ENCODE measurements around the gene EPB41L4A.
"Not testable (repeated sequence)": the region's sequence is repeated elsewhere in the genome, so short reads cannot be mapped to it uniquely, and the experiment has no call there.

Gene EPB41L4A

DNA sequence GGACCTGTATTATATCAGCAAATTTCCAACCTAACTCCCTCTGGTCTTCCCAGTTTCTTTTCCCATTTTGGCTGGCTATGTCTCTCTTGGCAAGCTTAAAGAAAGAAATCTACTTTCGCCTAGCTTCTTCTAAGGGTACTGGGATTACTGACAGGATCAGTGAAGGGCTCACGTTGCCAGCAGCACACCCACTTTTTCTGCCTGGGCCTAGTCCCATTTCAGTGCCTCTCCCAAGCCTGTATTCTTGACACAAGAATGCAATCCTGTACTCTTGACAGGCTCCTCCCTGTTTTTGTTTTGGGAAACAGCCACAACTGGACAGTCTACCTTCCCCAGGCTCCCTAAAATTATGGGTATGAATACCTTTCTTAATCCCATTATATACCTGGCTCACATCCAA, 170.5 kb downstream of the EPB41L4A start:
- DNase-seq = no peak

DNA sequence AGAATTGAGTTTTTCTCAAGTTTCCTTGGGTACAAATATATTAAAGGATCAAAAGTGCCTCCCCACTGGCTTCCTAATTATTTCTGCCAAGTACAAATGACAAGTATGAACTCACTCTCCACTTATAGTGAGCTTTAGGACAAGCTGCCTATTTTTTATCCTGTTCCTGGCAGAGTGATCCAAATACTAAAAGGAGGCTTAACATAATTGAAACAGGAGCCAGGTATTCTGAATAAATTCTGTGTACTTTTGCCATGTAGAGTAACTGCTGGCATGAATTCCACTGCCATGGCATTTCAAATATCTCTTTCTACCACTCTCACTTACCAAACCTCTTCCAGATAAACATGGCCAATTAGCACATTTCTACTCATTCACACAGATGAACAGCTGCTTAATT, 171.1 kb downstream of the EPB41L4A start:
- no peak for DNase-seq

DNA sequence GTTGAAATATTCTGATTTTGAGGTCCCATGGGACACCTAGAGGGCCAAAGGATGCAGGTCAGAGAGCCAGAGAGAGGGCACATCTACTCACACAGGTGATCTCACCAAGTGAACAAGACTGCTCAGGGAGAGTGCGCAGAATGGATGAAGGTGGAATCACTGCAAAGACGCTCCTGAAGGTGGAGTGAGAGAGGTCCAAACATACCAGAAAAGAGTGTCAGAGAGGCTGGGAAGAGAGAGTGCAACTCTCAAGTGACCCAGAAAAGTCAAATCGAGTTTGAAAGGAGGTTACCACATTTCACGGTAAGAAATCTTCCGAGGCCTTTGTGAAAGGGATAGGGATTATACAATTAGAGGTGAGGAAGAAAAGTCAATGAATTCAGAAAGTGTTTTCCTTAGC, 173.4 kb downstream of the EPB41L4A start:
- no peak for DNase-seq

DNA sequence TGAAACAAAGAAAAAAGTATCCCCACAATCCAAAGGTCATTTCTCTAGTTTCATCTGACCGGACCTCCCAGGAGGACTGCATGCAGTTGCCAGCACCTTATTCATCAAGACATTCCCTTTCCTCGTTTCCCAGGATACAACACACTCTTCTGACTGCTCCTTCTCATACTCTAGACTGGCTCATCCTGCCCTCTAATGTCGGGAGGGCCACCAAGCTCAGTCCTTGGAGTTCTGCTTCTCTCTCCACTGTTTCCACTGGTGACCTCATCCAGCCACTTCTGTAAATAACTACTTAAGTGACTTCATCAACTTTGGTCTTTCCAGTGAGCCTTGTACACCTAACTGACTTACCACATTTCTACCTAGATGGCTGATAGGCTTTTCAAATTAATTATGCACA, 179.1 kb downstream of the EPB41L4A start:
- DNase-seq = no peak

DNA sequence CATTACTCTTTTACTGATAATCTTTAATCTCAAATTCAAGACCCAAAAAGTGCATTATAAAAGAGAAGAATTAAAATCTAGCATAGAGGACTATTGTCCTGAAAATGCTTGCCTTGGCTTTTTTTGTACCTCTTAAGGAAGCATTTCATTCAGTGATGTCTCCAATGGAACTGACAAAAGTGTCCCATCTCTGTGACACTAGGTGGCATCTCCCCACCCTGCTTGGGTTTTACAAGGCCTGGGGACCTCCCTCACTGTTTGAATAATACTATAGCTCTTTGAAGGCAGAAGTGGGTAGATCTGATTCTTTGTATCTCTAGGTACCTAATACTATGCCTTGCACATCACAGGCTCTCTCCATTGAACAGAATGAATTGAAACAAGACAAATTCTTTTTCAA, 180.6 kb downstream of the EPB41L4A start:
- no peak for DNase-seq

DNA sequence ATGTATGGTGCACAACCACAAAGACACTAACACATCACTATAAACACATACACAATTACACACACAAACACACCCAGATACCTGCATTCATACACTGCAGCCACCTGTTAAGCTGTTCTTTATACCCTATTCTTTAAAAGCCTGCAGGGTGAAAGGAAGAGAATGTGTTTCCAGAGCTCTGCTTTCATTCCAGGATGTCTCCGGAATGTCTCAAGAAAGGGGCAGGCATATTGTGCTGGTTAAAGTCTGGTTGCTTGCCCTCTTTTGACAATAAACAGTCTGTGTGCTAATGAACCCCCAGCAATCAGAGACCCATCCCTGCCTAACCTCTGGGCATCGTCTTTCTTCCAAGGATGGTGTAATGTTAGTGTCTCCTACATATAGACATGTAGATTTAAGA, 181.6 kb downstream of the EPB41L4A start:
- no peak for DNase-seq

DNA sequence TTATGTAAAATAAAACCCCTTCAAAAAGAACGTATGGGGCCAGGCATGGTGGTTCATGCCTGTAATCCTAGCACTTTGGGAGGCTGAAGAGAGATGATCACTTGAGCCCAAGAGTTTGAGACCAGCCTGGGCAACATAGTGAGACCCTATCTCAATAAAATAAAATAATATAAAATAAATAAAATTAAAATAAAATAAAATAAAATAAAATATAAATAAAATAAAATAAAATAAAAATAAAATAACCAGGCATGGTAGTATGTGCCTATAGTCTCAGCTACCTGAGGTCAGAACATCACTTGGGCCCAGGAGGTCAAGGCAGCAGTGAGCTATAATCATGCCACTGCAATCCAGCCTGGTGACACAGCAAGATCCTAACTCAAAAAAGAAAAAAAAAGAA, 185.1 kb downstream of the EPB41L4A start:
- no peak for DNase-seq

DNA sequence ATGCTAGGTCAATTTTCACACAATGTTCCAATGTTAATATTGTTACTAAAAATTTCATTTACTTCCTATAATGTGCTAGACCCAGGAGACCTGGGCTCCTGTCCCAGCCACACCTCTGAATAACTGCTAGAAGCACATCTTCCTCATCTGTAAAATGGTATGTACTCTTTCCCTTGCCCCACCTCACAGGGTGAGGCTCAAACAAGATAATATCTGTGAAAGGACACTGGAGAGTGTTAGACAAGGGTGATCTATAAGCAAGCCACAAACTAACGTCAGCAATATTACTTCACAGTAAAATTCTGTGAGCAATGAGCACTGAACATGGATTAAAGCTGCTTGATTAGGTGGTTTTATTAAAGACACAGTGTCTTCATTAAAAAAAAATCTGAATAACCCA, 186.4 kb downstream of the EPB41L4A start:
- DNase-seq = no peak

DNA sequence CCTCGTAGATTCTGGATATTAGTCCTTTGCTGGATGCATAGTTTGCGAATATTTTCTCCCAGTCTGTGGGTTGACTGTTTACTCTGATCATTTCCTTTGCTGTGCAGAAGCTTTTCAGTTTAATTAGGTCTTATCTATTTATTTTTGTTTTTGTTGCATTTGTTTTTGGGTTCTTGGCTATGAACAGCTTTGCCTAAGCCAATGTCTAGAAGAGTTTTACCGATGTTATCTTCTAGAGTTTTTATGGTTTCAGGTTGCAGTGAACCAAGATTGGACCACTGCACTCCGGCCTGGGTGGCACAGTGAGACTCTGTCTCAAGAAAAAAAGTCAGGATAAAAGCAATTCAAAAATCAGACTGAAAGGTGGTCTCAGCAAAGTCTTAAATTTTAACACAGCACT, 188.5 kb downstream of the EPB41L4A start:
- DNase-seq = no peak

DNA sequence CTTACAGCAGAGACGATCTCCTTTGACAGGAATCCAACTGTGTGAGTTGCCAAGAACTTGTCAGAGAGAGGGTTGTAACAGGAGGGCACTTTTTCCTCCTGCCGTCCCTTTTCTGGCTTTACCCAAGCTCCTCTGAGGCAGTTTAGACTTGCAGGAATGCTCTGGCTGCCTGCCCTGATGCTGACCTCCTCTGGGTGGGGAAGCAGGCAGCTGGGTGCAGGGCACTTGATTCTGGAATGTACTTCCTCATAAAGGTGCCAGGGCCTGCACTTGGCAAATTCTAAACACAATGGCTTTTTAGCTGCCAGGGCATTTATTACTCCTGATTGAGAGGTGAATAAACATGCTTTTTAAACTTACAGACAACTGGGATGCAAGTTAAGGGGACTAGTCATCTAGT, 190.4 kb downstream of the EPB41L4A start:
- no peak for DNase-seq

DNA sequence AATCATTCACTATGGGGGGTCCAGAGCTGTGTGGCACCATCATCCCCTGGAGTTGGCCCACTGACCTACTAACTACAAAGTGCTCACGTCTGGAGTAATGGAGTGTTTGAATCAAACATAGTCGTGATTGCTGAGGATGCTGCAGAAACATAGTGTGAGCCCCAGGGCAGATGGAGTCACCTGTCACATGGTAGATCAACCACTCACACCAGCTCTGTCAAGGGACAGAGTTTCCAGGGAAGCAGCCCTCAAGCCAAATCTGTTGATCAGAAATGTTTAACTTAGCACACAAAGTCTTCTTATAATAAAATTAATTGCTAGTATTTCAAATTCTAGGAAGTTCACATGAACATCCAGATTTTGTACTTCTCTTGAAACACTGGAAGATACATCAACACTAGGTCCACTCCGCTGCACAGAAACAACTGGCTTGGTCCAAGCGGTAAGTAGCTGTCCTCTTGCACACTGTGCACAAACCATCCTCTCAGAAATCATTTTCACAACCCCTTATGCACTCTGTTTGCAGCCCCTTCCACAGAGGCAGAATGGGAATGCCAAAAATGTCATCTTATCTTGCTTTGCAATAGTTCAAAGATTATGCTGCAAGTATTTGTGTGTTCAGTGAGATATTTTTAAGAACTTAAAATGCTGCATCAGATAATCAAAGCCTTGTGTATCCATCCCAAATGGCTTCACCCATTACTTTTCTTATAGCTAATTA, 191.0 kb downstream of the EPB41L4A start:
- DNase-seq = no peak

DNA sequence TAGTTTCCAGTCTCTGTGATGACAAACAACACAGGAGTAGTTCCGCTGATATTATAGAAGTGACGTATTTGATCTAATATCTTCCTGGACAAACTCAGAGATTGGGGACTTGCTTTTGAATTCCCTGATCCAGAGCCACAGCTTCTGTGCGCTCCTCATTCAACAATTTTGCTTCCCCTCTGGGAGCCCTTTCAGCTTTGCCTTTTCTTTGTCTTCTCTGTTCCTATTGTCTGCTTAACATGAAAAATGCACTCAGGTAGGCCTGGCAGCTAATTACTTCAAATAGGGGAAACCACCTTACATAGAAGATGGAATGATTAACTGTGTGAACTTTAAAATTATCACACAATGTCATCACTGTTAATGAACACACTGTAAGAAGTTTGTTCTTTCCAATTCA, 192.9 kb downstream of the EPB41L4A start:
- DNase-seq = no peak

DNA sequence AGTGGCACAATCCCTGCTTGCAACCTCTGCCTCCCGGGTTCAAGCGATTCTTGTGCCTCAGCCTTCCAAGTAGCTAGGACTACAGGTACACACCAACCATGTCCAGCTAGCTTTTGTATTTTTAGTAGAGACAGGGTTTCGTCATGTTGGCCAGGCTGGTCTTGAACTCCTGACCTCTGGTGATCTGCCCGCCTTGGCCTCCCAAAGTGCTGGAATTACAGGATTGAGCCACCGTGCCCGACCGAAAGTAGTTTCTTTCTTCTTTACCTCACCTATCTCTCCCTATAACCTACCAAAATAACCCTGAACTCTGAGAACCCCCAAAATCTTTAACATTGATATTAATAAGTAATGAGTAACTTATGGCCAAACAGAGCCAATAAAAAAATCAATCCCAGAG, 196.1 kb downstream of the EPB41L4A start:
- DNase-seq = not testable (repeated sequence)

DNA sequence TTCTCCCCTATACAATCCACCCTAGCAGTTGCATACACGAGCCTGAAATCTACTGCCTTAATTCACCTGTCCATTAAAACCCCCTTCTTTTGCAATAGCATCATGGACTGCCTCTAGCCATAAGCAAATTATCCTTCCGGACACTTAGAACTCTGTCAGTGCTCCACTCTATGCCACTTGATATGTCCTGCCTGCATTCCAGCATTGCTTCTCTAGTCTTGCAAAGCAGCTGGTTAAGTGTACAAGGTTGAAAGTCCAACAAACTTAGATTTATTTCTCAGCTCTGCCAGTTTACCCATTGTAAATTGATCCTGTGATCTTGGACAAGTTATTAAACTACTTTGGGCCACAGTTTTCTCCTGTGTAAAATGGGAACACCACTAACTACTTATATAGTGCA, 197.9 kb downstream of the EPB41L4A start:
- DNase-seq = no peak

DNA sequence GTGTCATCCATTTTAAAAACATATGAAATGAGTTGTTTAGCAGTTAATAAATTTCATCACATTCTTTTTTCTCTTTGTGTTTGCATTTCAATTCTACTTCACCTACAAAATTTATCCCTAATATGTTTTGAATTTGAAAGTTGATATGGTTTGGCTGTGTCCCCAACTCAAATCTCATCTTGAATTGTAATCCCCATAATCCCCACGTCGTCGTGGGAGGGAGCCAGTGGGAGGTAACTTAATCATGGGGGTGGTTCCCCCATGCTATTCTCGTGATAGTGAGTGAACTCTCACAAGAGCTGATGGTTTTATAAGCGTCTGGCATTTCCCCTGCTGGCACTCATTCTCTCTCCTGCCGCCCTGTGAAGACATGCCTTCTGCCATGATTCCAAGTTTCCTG, 200.1 kb downstream of the EPB41L4A start:
- no peak for DNase-seq

DNA sequence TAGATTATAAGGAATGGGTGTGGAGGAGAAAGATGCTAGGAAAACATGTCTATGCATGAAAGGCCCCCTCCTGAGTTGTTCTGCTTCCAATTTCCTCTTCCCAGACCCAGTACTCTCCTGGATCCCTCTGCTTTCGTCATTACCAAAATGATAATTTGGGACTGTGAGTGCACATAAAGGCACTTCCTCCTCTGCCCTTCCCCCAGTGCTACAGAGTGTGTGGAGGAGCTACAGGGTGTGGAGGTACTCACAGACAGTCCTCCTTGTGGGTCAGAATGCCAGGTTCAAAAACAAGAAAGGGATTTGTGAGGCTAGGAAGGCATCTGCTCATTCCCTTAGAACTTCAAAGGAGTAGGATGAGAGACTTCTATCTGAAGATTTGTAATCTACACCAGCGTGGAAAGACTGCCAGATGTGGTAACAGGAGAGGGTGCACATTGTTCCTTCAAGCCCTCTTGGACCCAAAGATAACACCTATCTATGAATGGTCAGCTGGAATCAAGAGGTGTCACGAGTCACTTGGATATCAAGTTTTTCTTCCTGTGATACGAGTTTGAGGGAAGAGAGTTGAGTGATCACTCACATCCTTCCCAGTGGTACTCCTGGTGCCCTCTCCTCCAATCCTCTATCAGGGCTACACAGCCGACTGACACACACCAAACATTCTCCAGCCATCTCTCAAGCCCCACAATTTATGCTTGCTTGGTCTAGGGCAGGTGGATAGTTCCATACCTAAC, 201.1 kb downstream of the EPB41L4A start:
- DNase-seq = no peak

DNA sequence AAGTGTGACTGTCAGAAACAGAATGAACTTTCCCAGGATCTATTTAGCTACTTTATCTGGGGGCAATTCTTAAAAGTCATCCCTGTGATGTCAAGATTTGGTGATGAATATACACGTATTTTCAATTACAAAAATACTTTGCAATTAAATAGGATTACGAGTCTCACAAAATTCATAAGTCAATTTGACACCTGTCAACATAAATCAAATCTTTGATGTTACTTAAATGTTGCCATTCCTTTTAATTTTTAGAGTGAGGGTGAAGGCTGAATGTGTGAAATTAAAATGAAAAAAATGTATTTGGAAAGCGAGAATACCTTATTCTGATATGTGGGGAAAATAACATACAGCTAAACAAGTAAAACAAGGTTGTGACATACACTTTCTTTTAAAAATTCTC, 202.9 kb downstream of the EPB41L4A start:
- DNase-seq = no peak

DNA sequence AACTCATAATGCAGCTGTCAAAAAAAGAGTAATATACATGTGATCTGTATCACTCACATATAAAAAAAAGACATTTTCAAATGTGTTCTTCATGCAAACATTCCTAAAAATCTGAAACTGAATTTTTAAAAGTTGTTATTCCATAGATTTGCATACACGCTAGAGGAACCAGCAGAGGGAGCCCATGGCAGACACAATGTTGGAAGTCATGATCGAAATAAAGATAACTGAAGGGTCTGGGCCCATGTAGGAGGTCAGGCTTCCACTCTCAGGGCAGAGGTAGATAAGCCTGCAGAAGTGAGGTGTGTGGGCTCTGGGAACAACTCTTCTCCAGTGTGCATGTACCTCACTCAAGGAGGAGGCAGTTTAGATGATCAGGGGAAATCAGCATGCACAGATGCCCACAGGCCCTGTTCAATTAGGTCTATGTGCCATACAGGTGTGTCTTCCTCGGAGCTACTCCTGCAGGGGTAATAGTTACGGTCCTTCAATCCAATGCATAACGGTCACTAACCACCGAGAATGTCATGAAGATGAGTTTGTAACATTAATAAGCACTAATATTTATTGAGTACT, 208.6 kb downstream of the EPB41L4A start:
- no peak for DNase-seq

DNA sequence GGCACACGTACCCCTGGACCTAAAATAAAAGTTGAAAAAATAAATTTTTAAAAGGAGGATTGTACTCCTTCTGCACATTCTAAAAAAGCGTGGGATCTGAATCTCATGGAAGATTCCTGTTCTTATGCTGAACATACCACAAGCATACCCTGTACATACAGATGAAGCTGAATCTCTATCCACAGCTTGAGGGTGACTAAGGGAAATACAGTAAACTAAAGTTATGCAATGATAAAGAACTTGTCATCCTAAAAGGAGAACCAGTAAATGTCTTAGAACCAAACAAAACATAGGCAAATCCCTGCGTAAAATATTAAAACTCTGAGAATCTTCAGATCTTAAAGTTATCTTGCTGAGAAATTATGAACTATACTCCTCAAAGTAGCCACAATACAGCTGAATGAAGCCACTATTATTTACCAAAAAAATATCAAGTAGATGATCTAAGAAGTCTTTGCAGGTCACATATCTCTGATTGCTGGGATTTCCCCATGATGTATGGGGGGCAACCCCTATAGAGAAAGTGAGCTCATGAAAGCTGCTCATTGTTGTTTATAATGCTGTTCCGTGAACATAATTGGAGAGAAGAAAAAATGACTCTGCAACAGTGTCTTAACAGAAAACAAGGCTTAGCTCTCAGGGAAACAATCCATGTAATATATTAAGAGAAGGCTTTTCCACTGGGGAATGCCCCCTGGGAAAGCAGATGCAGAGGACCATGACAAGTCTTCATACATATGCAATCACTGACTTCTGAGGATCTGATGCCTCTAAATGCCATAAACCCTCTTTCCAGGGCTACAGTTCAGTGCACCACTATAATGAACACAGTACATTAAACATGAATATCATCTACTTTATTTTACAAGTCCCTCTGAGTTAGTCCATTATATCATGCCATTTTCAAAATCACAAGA, 210.1 kb downstream of the EPB41L4A start:
- DNase-seq = no peak

DNA sequence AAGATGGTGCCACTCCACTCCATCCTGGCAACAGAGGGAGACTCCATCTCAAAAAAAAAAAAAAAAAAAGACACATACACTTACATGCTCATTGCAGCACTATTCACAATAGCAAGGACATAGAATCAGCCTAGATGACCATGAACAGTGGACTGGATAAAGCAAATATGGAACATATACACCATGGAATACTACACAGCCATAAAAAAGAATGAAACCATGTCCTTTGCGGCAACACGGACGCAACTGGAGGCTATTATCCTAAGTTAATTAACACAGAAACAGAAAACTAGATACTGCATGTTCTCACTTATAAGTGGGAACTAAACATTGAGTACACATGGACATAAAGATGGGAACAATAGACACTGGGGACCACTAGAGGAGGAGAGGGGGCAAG, 210.9 kb downstream of the EPB41L4A start:
- not testable (repeated sequence) for DNase-seq

DNA sequence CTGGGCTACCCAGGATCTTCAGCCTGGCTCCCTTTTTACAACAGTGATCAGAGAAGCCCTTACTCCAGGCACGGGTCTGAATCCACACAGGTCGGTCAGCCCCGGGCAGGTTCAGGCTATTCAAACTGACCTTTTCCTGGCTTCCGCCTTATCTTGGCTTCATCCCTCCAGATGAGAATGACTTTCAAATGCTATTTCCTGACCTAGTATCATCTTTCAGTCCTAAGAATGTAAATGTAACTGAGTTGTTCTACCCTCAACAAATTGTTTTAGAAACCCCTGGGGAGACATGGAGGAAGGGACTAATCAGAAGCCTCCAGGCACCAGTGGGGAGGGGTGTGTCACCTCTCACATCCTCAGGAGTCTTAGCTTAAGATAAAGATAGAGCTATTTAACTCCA, 213.2 kb downstream of the EPB41L4A start:
- no peak for DNase-seq

DNA sequence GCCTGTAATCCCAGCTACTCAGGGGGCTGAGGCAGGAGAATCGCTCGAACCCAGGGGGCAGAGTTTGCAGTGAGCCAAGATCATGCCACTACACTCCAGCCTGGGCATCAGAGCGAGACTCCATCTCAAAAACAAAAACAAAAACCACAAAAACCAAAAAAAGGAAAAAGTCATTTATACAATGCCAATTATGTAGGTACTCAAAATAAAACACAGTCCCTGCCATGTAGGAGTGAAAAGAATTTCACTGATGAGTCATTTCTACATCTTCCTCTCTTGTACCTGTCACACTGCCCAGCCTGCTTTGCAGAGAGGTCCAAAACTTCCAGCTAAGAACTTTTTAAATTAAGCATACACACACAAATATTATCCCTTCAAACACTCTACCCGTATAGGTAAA, 215.8 kb downstream of the EPB41L4A start:
- no peak for DNase-seq

DNA sequence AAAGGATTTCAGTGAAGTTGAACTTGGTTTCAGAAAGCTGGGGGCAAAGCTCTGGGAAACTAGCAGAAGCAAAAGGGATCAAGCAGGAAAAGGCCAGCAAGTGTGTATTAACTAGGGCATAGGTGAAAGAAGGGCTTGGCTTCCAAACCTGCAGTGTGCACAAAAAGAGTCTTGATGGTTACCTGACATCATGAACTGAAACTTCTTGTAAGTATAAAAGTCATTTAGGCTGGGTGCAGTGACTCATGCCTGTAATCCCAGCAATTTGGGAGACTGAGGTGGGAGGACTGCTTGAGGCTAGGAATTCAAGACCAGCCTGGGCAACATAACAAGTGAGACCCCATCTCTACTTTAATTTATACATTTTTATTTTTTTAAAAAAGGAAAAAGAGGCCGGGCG, 216.4 kb downstream of the EPB41L4A start:
- no peak for DNase-seq
